Neural cell (in vitro differentiated cells): ENCODE data around the gene CCS.

Source experiments
- CTCF ChIP-seq: fragments of 450-650 bp; IDR thresholded peaks from 2 replicates; pipeline ENCODE4 v1.5.1; 2014; ENCODE audit warnings: antibody characterized with exemption, mild to moderate bottlenecking, moderate library complexity; ENCODE audit not compliant: poor library complexity, severe bottlenecking
- EZH2 ChIP-seq: fragments of 200-600, 300-800 bp; shearing (Covaris generic), sonication (generic); IDR thresholded peaks from 2 replicates; pipeline ENCODE4 v1.6.1; 2014; ENCODE audit warnings: antibody characterized with exemption, low read length, borderline replicate concordance, mild to moderate bottlenecking; ENCODE audit not compliant: insufficient read depth, poor library complexity, severe bottlenecking
- MXI1 ChIP-seq: fragments of 450-650 bp; conservative IDR thresholded peaks from 2 replicates; pipeline ENCODE4 v1.6.1; 2014; ENCODE audit warnings: antibody characterized with exemption, mild to moderate bottlenecking; ENCODE audit not compliant: poor library complexity, severe bottlenecking
- TAF1 ChIP-seq: IDR thresholded peaks from 2 replicates; pipeline ENCODE4 v1.6.1; 2012; ENCODE audit warnings: low read depth

GRCh38 chr11:66559142-66559865 is 33.7 kb upstream of the CCS start:
- TF ChIP-seq TAF1 (no peak), MXI1 (no peak), CTCF (no peak), EZH2 (no peak)
